GM12878 (cell line): ENCODE data around the gene ACOT12. TPM values are rescaled to one million over a fixed set of nuclear protein-coding genes. Genes with fewer than 3 reads are reported as not detected.

Source experiments
- ATAC-seq: fragments of 200-7000 bp; cut with Tn5 transposase; 3 replicates; pipeline ENCODE4 v1.9.1; 2020; ENCODE audit warnings: mild to moderate bottlenecking, moderate library complexity
- BruUV-seq: library from RNA; stranded (reverse); fragments of 400-500 nt; replicated peaks from 2 replicates; lab custom pipeline; 2021; lab: Mats Ljungman, UMichigan
- CTCF ChIA-PET: fragments of 300-600 bp; sonication (Branson Sonifier 250); formaldehyde crosslinking; extraction: SDS; loops from one replicate; lab custom pipeline; 2021; ENCODE audit warnings: inconsistent platforms; lab: Yijun Ruan, JAX
- POLR2A ChIA-PET: fragments of 350-600 bp; formaldehyde crosslinking; extraction: SDS; loops from one replicate; lab custom pipeline; 2021; ENCODE audit warnings: inconsistent platforms; lab: Charles Lee
- RAD21 ChIA-PET: fragments of 300-600 bp; sonication (Branson Sonifier 250); formaldehyde crosslinking; loops from one replicate; lab custom pipeline; 2023; ENCODE audit warnings: antibody characterized with exemption; ENCODE audit not compliant: unreplicated experiment; lab: Charles Lee
- SMC1A ChIA-PET: fragments of 300-600 bp; sonication (Branson Sonifier 250); formaldehyde crosslinking; loops from one replicate; lab custom pipeline; 2023; ENCODE audit not compliant: unreplicated experiment, uncharacterized antibody; lab: Charles Lee
- DNase-seq: peaks from one replicate; pipeline ENCODE4 v3.0.0-alpha.2; 2011; ENCODE audit warnings: low read depth, low spot score
- FAIRE-seq: peaks from 3 replicates; lab custom pipeline; 2011; peaks lifted over from hg19 to GRCh38; lab: Jason Lieb, UNC
- H2AFZ ChIP-seq: 2 replicates; pipeline ENCODE4 v1.6.0; 2011; ENCODE audit warnings: low read depth, low read length, control low read depth; ENCODE audit not compliant: control insufficient read depth
- H3K27ac ChIP-seq: 2 replicates; pipeline ENCODE4 v1.5.1; 2011; ENCODE audit warnings: control low read depth; ENCODE audit not compliant: control insufficient read depth, insufficient read depth
- H3K27me3 ChIP-seq, 2 experiments: replicated peaks in 1 of 2; 2 replicates each; pipeline versions ENCODE4 v1.6.0 to v1.6.1; 2011; ENCODE audit warnings: low read length in 1 of 2; ENCODE audit not compliant: control insufficient read depth in 2 of 2, insufficient read depth in 2 of 2
- H3K36me3 ChIP-seq, 2 experiments: 2 replicates each; pipeline ENCODE4 v1.5.1; 2011; ENCODE audit warnings: low read length in 1 of 2; ENCODE audit not compliant: control insufficient read depth in 2 of 2, insufficient read depth in 2 of 2
- H3K4me1 ChIP-seq: 2 replicates; pipeline ENCODE4 v1.6.1; 2011; ENCODE audit warnings: mild to moderate bottlenecking, low read length, moderate library complexity, mixed read lengths; ENCODE audit not compliant: control insufficient read depth, insufficient read depth
- H3K4me2 ChIP-seq: 2 replicates; pipeline ENCODE4 v1.6.0; 2011; ENCODE audit warnings: control low read depth; ENCODE audit not compliant: control insufficient read depth, insufficient read depth
- H3K4me3 ChIP-seq: fragments of 200-600 bp; sonication (generic); 2 replicates; pipeline ENCODE4 v1.5.1; 2016
- H3K79me2 ChIP-seq: 2 replicates; pipeline ENCODE4 v1.6.0; 2011; ENCODE audit warnings: low read length; ENCODE audit not compliant: control insufficient read depth, insufficient read depth
- H3K9ac ChIP-seq: 2 replicates; pipeline ENCODE4 v1.8.0; 2011; ENCODE audit warnings: low read length, control low read depth, mixed read lengths; ENCODE audit not compliant: control insufficient read depth, insufficient read depth
- H3K9me3 ChIP-seq: replicated peaks from 3 replicates; pipeline ENCODE4 v1.5.1; 2011; ENCODE audit warnings: mild to moderate bottlenecking, low read length; ENCODE audit not compliant: control insufficient read depth, insufficient read depth
- H4K20me1 ChIP-seq: 2 replicates; pipeline ENCODE4 v1.6.0; 2011; ENCODE audit not compliant: control insufficient read depth, insufficient read depth
- BCL11A ChIP-seq: IDR thresholded peaks from 2 replicates; pipeline ENCODE4 v1.6.1; 2011; ENCODE audit warnings: low read depth, low read length
- EGR1 ChIP-seq, 2 experiments: IDR thresholded peaks; 1 replicate in 1 of 2; 2 replicates in 1 of 2; pipeline ENCODE4 v1.6.1; 2011 to 2012; ENCODE audit warnings: low read depth in 2 of 2, low read length in 2 of 2, borderline replicate concordance in 1 of 2, mild to moderate bottlenecking in 1 of 2, moderate library complexity in 1 of 2
- KAT2A ChIP-seq: conservative IDR thresholded peaks from 2 replicates; pipeline ENCODE4 v1.6.1; 2011; ENCODE audit warnings: low read depth, low read length; ENCODE audit not compliant: control insufficient read depth
- MEF2A ChIP-seq: IDR thresholded peaks from 2 replicates; pipeline ENCODE4 v1.6.1; 2011; ENCODE audit warnings: low read depth, mild to moderate bottlenecking, low read length, moderate library complexity; ENCODE audit not compliant: insufficient read depth
- NBN ChIP-seq: fragments of 450-650 bp; IDR thresholded peaks from 2 replicates; pipeline ENCODE4 v1.6.1; 2016
- NR2C2 ChIP-seq: IDR thresholded peaks from 2 replicates; pipeline ENCODE4 v1.6.1; 2011; ENCODE audit warnings: borderline replicate concordance, low read depth; ENCODE audit not compliant: control insufficient read depth, insufficient read length
- NR2F1 ChIP-seq: fragments of 450-650 bp; conservative IDR thresholded peaks from 2 replicates; pipeline ENCODE4 v1.6.1; 2017; ENCODE audit warnings: mild to moderate bottlenecking
- NRF1 ChIP-seq: conservative IDR thresholded peaks from 2 replicates; pipeline ENCODE4 v1.6.1; 2011; ENCODE audit warnings: mild to moderate bottlenecking, low read depth, low read length, improper control_type of control experiment
- SIN3A ChIP-seq: IDR thresholded peaks from 2 replicates; pipeline ENCODE4 v1.6.1; 2012; ENCODE audit warnings: low read depth, low read length, improper control_type of control experiment
- SMAD1 ChIP-seq: fragments of 450-650 bp; IDR thresholded peaks from 2 replicates; pipeline ENCODE4 v1.6.1; 2018; ENCODE audit warnings: mild to moderate bottlenecking, low read depth; ENCODE audit not compliant: partially characterized antibody
- TCF3 ChIP-seq: IDR thresholded peaks from 2 replicates; pipeline ENCODE4 v1.6.1; 2012; ENCODE audit warnings: low read depth, mild to moderate bottlenecking, low read length, borderline replicate concordance; ENCODE audit not compliant: insufficient read depth
- ZNF24 ChIP-seq: fragments of 450-650 bp; IDR thresholded peaks from 2 replicates; pipeline ENCODE4 v1.6.1; 2017; ENCODE audit warnings: antibody characterized with exemption, mild to moderate bottlenecking
- WGBS: methylation state at CpG from one replicate; pipeline ENCODE4 v1.1.6; 2016; ENCODE audit warnings: low lambda C conversion rate; ENCODE audit not compliant: insufficient replicate concordance, insufficient coverage; ENCODE audit errors: missing lambda C conversion rate; 5-methylcytosine and 5-hydroxymethylcytosine counted together
- in situ Hi-C: fragments of 300-500 bp; cut with MboI; formaldehyde crosslinking; loops from 9 replicates; pipeline ENCODE4 v1.14.3; 2018; ENCODE audit warnings: mixed read lengths
- intact Hi-C: fragments of 100-400 bp; cut with micrococcal nuclease; formaldehyde crosslinking; loops from one replicate; pipeline ENCODE4 v1.14.2; 2022; ENCODE audit not compliant: unreplicated experiment
- polyA plus RNA-seq, 11 experiments: library from polyadenylated mRNA; depleted of rRNA in 4 of 11; unstranded in 6 of 11; stranded (reverse) in 5 of 11; fragments of >200 nt; fragmentation: Nextera tagmentation in 4 of 11; fragmentation: Illumina TruSeq in 1 of 11; extraction: Ambion mirVana in 4 of 11; extraction: Trizol in 1 of 11; gene quantifications; 1 replicate in 1 of 11; 2 replicates in 10 of 11; pipeline versions ENCODE4 v1.2.1 to v1.2.3, GENCODE V29; 2011 to 2016; ENCODE audit warnings: inconsistent platforms in 2 of 11, missing spikeins in 2 of 11, low read depth in 1 of 11
- total RNA-seq, 4 experiments: library from RNA; depleted of rRNA in 3 of 4; stranded (reverse); fragments of >200 nt in 3 of 4; fragmentation: Illumina TruSeq in 1 of 4; extraction: Trizol in 1 of 4; gene quantifications; 2 replicates each; pipeline versions ENCODE4 v1.2.1 to v1.2.3, GENCODE V29; 2013 to 2021
- TF ChIP-seq, protein P1 (sequence below): IDR thresholded peaks from 2 replicates; pipeline ENCODE4 v1.6.1; 2011; ENCODE audit warnings: borderline replicate concordance, low read depth, mild to moderate bottlenecking, moderate library complexity, low read length; ENCODE audit not compliant: insufficient read depth, poor library complexity, severe bottlenecking
- TF ChIP-seq, protein P2 (sequence below): IDR thresholded peaks from 2 replicates; pipeline ENCODE4 v1.6.1; 2011; ENCODE audit warnings: mild to moderate bottlenecking, low read depth, low read length, moderate library complexity; ENCODE audit not compliant: insufficient replicate concordance
- TF ChIP-seq, protein P3 (sequence below): IDR thresholded peaks from 2 replicates; pipeline ENCODE4 v1.6.1; 2012; ENCODE audit warnings: low read depth, low read length, improper control_type of control experiment

ACOT12 gene
- total and polyA plus RNA-seq, 10 of the 15 experiments (the other 5 are each of a cell fraction or from before 2014, with no cell fraction given) = 0.08 TPM; not detected in 9

DNA sequence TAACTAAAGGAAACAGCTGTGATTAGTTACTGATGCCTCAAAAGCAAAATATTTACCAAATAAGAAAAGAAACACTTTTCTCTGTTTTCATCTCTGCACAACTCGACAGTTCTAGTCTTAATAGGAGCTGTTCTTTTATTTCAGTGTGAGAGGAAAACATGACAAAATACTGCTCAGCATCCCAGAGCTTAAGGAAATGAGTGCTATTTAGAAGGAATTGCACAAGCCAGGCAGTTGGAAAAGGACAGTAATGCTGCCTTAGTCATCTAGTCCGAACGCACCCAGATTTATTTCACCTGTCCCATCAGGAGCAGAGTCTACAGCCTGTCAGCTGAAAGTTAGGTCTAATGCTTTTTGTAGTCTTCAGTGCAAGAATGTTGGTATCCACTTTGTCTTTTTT lies 80.2 kb downstream of the ACOT12 start:
- in situ Hi-C loops = no loop called here
- Histone ChIP-seq H4K20me1 (no peaks in the 10 kb centered on the region), H3K79me2 (no peaks in the 10 kb centered on the region), H3K4me2 (no peak overlapping the region), H3K4me3 (no peak overlapping the region), H2AFZ (no peak overlapping the region), H3K9ac (no peak overlapping the region), H3K27me3 (no peaks in the 10 kb centered on the region), H3K36me3 (no peaks in the 10 kb centered on the region; a peak in 1 of 4 replicates), H3K9me3 (no peaks in the 10 kb centered on the region), H3K27ac (no peak overlapping the region), H3K4me1 (no peaks in the 10 kb centered on the region)
- ChIA-PET CTCF (interaction anchor here (1.9 to 4.6 kb wide), 2 partner anchors 11 to 14 kb away, joined by 6 to 16 read pairs; partner anchors contain the start of gene ZCCHC9), RAD21 (no interaction called here), SMC1A (no interaction called here), POLR2A (interaction anchor here (1.4 kb wide), 1 partner anchor 12 kb away, joined by 3 read pairs; the partner anchor contains the start of gene ZCCHC9)
- DNase-seq (no peak), FAIRE-seq (no peak), ATAC-seq (no peak)
- no TSS peak for BruUV-seq
- WGBS = 100% methylated on average over 3 of the region's 3 CpGs
- intact Hi-C loops = no loop called here
- no peak for TF ChIP-seq MEF2A
- no peak for TF ChIP-seq NRF1
- no peak for TF ChIP-seq ZNF24

DNA sequence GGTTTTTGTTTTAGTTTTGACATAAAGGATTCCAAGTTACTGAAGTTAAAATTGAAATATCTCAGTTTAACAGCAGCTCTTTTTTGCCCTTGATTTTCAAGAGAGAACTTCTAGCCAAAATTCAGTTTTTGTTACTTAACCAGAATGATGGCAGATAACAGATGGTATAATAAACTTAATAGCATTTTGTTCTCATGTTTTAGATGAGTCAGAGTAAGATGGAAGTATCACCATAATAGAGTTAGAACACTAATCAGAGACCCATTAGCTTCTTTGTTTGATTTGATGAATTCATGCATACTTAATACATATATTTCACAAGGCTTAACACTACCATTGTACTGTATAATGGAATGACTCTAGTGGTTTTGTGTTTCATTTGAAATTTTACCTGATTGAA lies 80.7 kb downstream of the ACOT12 start:
- Histone ChIP-seq H3K79me2 (no peaks in the 10 kb centered on the region), H3K4me2 (no peak overlapping the region), H2AFZ (no peak overlapping the region), H3K27ac (no peak overlapping the region), H3K27me3 (no peaks in the 10 kb centered on the region), H3K9ac (no peak overlapping the region), H3K36me3 (no peaks in the 10 kb centered on the region; a peak in 1 of 4 replicates), H3K9me3 (no peaks in the 10 kb centered on the region), H3K4me3 (no peak overlapping the region), H3K4me1 (no peaks in the 10 kb centered on the region), H4K20me1 (no peaks in the 10 kb centered on the region)
- in situ Hi-C loops = no loop called here
- ChIA-PET POLR2A (no interaction called here), RAD21 (no interaction called here), CTCF (interaction anchor here (4.6 kb wide), 1 partner anchor 10 kb away, joined by 16 read pairs; the partner anchor contains the start of gene ZCCHC9), SMC1A (no interaction called here)
- ATAC-seq (no peak), FAIRE-seq (no peak), DNase-seq (no peak)
- intact Hi-C loops = no loop called here
- no TSS peak for BruUV-seq
- TF ChIP-seq MEF2A = no peak
- TF ChIP-seq NR2C2 = no peak
- TF ChIP-seq, protein P1, sequence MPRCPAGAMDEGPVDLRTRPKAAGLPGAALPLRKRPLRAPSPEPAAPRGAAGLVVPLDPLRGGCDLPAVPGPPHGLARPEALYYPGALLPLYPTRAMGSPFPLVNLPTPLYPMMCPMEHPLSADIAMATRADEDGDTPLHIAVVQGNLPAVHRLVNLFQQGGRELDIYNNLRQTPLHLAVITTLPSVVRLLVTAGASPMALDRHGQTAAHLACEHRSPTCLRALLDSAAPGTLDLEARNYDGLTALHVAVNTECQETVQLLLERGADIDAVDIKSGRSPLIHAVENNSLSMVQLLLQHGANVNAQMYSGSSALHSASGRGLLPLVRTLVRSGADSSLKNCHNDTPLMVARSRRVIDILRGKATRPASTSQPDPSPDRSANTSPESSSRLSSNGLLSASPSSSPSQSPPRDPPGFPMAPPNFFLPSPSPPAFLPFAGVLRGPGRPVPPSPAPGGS = no peak
- TF ChIP-seq EGR1 (IDR thresholded peaks at IDR 0.05; ENCODE audit: borderline replicate concordance in 1 of 2, low read depth in 2 of 2, low read length in 2 of 2) = no peak
- TF ChIP-seq, protein P2, sequence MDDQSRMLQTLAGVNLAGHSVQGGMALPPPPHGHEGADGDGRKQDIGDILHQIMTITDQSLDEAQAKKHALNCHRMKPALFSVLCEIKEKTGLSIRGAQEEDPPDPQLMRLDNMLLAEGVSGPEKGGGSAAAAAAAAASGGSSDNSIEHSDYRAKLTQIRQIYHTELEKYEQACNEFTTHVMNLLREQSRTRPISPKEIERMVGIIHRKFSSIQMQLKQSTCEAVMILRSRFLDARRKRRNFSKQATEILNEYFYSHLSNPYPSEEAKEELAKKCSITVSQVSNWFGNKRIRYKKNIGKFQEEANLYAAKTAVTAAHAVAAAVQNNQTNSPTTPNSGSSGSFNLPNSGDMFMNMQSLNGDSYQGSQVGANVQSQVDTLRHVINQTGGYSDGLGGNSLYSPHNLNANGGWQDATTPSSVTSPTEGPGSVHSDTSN = no peak
- TF ChIP-seq TCF3 = no peak
- no peak for TF ChIP-seq SIN3A
- TF ChIP-seq NBN = no peak
- TF ChIP-seq SMAD1 = no peak
- TF ChIP-seq, protein P3, sequence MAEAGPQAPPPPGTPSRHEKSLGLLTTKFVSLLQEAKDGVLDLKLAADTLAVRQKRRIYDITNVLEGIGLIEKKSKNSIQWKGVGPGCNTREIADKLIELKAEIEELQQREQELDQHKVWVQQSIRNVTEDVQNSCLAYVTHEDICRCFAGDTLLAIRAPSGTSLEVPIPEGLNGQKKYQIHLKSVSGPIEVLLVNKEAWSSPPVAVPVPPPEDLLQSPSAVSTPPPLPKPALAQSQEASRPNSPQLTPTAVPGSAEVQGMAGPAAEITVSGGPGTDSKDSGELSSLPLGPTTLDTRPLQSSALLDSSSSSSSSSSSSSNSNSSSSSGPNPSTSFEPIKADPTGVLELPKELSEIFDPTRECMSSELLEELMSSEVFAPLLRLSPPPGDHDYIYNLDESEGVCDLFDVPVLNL = no peak
- TF ChIP-seq NR2F1 = no peak
- no peak for TF ChIP-seq BCL11A
- no peak for TF ChIP-seq KAT2A
